ENCODE results near the gene CSNK1D. TPM values are rescaled to one million over a fixed set of nuclear protein-coding genes. Genes with fewer than 3 reads are reported as not detected.

Gene CSNK1D
- total RNA-seq, 1 experiment from 2014 or later: 137 TPM

DNA sequence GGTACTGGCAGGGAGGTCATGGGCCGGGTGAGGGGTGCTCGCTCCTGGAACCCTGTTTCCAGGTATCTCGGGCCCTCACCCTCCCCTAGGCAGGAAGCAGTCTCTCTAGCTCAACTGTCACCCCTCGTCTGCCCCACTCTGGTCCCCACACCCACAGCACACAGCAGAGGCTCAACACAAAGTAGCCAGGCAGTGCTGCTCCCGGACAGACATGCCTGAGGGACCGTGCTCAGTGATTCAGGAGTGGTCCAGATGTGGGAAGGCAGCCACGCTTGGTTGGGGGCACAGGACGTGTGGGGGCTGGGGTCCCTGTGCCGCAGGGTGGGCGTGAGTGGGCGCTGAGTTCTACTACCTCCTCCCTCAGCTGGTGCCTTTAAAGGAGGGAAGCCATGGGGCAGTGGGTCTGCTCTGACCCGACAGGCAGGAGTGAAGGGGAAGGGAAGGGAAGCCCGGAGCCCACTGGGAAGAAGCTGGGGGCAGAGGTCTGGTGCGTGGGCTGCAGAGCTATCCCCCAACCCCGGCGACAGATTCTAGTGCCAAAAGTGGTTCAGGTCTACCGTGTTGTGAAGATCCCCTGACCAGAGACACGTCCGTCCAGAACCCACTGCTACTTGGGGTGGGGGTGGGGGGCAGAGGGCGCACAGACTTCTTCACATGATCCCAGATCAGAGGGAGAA, 32.9 kb downstream of the CSNK1D start:
- H2BK15ac ChIP-seq (ENCODE audit: low read depth, low read length): no peak overlapping the region
- H3K23ac ChIP-seq (ENCODE audit: insufficient read length, low read depth, low read length): no peak overlapping the region
- no CpG with 5 or more reads among the region's 20 CpGs for WGBS (ENCODE audit: extremely low coverage, insufficient read length, low lambda C conversion rate)
- no peak overlapping the region for H3K14ac ChIP-seq (ENCODE audit: insufficient read depth, low read length)
- peaks cover 3% of the 10 kb centered on the region; the same call in 1 of the 2 replicates for H3K27me3 Mint-ChIP-seq (ENCODE audit: low read depth)
- no peak overlapping the region for H3K27ac ChIP-seq (ENCODE audit: insufficient read length, low read depth, low read length)
- no peak overlapping the region for H2BK12ac ChIP-seq (ENCODE audit: insufficient read length, low read depth, low read length)
- no peak overlapping the region for H3K56ac ChIP-seq (ENCODE audit: insufficient read length, low read depth, low read length)
- H2AFZ ChIP-seq (ENCODE audit: low read length): no peak overlapping the region
- H3K4me3 Mint-ChIP-seq: no peak overlapping the region
- no peak overlapping the region for H2BK5ac ChIP-seq (ENCODE audit: insufficient read length, low read length)
- H3K4me1 Mint-ChIP-seq: peaks cover 2 to 14% of the 10 kb centered on the region in 2 experiments
- DNase-seq: peak; percentile 36
- no peak overlapping the region for H3K4me2 ChIP-seq (ENCODE audit: insufficient read depth, insufficient read length, low read length)
- H3K36me3 Mint-ChIP-seq (ENCODE audit: insufficient read depth in 1 of 3, low read depth in 3 of 3): peaks cover 22 to 45% (median 37%) of the 10 kb centered on the region in 3 experiments; a peak in 6 of 7 replicates
- no peaks in the 10 kb centered on the region for H3K23me2 ChIP-seq (ENCODE audit: insufficient read length, low read depth, low read length, poor library complexity, severe bottlenecking)
- peak overlapping the region in 2 of 3 experiments; percentile 44 to 85; a peak in 2 of 7 replicates for H3K27ac Mint-ChIP-seq
- no peak overlapping the region for H4K91ac ChIP-seq (ENCODE audit: insufficient read length, low read depth, low read length)
- no peaks in the 10 kb centered on the region for H3K9me3 Mint-ChIP-seq
- no peaks in the 10 kb centered on the region for H3K79me2 ChIP-seq (ENCODE audit: insufficient read depth, low read length)
- H3K9me3 ChIP-seq (ENCODE audit: control insufficient read depth, low read depth, low read length): no peaks in the 10 kb centered on the region
- no peak overlapping the region for H3T11ph ChIP-seq (ENCODE audit: low read length)
- no peak overlapping the region for H2AK5ac ChIP-seq (ENCODE audit: insufficient read length, low read length)
- TF ChIP-seq, protein P1, sequence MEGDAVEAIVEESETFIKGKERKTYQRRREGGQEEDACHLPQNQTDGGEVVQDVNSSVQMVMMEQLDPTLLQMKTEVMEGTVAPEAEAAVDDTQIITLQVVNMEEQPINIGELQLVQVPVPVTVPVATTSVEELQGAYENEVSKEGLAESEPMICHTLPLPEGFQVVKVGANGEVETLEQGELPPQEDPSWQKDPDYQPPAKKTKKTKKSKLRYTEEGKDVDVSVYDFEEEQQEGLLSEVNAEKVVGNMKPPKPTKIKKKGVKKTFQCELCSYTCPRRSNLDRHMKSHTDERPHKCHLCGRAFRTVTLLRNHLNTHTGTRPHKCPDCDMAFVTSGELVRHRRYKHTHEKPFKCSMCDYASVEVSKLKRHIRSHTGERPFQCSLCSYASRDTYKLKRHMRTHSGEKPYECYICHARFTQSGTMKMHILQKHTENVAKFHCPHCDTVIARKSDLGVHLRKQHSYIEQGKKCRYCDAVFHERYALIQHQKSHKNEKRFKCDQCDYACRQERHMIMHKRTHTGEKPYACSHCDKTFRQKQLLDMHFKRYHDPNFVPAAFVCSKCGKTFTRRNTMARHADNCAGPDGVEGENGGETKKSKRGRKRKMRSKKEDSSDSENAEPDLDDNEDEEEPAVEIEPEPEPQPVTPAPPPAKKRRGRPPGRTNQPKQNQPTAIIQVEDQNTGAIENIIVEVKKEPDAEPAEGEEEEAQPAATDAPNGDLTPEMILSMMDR (conservative IDR thresholded peaks at IDR 0.05): no peak
- H3K27me3 ChIP-seq (ENCODE audit: insufficient read depth, low read length): no peaks in the 10 kb centered on the region
- H3K4me1 ChIP-seq (ENCODE audit: insufficient read depth, low read length): no peaks in the 10 kb centered on the region
- H2BK120ac ChIP-seq (ENCODE audit: low read depth, low read length, poor library complexity, severe bottlenecking): no peak overlapping the region
- no peaks in the 10 kb centered on the region for H4K20me1 ChIP-seq (ENCODE audit: control insufficient read depth, insufficient read depth, insufficient read length)
- H3K9ac ChIP-seq (ENCODE audit: extremely low read depth, insufficient read length, low read length): no peak overlapping the region
- no peaks in the 10 kb centered on the region for H3K79me1 ChIP-seq (ENCODE audit: insufficient read depth, low read depth, low read length, poor library complexity, severe bottlenecking)
- no peak overlapping the region for H3K4ac ChIP-seq (ENCODE audit: low read depth, low read length)
- H3K18ac ChIP-seq (ENCODE audit: insufficient read length, low read depth, low read length): no peak overlapping the region
- no peak overlapping the region for H2BK20ac ChIP-seq (ENCODE audit: low read depth, low read length, poor library complexity, severe bottlenecking)
- H4K8ac ChIP-seq (replicated peaks; ENCODE audit: insufficient read length, low read depth, low read length): no peak overlapping the region
- H4K5ac ChIP-seq (ENCODE audit: insufficient read length, low read depth, low read length): no peak overlapping the region

All from H9 (cell line).